NCI-H524 treated with DMSO at 0.1 percent for 48 hours (cell line): Measurements from ENCODE around the gene STAT5B.
"Not testable (repeated sequence)": the region's sequence is repeated elsewhere in the genome, so short reads cannot be mapped to it uniquely, and the experiment has no call there.

Source experiments
- DNase-seq: peaks from one replicate; lab custom pipeline; 2025; lab: John Stamatoyannopoulos, UW

STAT5B gene

DNA sequence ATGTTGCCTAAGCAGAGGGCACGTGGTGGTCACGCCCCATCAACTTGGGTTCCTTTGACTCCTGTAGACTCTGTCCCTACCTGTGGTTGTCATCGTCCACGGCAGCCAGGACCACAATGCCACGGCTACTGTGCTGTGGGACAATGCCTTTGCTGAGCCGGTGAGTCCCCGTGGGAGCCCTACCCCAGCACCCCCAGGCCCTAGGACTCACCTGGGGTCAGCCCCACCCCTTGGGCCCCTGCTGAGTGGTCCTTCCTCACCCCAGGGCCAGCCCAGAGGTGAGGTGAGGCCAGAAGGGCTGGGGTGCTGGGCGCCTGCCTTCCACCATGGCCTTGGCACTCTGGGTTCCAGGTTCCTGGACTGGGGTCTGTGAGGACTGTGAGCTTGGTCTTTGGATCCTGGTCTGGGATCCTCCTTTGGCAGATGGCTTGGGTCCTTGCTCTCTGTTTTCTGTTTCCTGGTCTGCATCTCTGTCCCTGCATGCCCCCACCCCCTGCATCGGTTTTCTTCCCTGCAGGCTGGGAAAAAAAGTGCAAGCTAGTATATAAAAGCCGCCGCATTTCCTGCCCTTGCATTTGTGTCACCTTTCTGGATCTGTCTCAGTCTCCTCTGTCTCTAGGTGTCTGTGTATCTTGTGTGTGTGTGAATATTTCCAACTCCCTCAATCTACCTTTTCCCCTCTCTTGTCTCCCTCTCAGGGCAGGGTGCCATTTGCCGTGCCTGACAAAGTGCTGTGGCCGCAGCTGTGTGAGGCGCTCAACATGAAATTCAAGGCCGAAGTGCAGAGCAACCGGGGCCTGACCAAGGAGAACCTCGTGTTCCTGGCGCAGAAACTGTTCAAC, 29.6 kb upstream of the STAT5B start:
- no peak for DNase-seq

DNA sequence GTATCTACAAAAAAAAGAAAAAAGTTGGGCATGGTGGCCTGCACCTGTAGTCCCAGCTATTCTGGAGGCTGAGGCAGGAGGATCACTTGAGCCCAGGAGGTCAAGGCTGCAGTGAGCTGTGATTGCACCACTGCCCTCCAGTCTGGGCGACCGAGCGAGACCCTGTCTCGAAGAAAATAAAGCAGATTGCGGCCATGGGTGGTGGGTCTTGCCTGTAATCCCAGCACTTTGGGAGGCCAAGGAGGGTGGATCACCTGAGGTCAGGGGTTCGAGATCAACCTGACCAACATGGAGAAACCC, 28.8 kb upstream of the STAT5B start:
- not testable (repeated sequence) for DNase-seq

DNA sequence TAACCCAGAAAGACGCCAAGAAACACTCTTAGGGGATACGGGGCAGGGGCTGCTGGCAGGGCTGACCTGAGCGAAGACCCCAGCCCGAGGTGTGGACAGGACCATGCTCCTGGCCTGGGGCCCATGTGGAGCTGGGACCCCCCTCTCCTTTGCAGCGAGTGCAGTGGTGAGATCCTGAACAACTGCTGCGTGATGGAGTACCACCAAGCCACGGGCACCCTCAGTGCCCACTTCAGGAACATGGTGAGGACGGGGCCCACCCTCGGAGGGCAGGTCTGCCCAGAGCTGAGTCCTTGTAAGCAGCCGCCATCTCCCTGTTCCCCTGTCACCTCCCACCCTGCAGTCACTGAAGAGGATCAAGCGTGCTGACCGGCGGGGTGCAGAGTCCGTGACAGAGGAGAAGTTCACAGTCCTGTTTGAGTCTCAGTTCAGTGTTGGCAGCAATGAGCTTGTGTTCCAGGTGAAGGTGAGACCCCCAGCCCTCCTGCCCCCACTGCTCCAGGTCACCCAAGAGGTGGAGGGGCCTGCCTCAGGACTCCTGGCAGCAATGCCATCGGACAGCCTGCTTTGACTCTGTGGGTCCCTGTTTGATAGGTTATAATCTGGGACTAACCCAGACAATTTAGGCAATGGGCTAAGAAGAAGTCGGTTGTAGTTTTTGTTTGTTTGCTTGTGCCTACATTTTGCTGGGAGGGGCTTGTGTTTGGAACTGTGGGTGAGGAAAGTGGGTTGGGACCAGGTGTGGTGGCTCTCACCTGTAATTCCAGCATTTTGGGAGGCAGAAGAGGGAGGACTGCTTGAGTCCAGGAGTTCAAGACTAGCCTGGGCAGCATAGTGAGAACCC, 28.2 kb upstream of the STAT5B start:
- DNase-seq = no peak

DNA sequence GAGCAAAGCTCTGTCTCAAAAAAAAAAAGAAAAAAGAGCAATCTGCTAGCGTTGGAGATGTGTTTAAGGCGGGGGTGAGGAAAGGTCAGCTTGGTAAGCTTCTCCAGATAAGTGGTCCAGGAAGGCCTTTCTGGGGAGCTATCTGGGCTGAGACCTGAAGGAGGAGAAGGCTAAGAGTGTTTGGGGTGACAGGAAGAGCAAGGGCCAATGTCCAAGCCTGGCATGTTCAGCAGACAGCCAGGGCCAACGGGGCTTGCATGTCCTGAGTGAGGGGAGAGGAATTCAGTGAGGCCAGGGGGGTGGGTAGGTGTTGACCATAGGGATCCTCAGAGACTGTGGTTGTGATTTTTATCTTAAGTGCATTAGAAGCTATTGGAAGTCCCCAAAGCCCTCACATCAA, 27.5 kb upstream of the STAT5B start:
- no peak for DNase-seq

DNA sequence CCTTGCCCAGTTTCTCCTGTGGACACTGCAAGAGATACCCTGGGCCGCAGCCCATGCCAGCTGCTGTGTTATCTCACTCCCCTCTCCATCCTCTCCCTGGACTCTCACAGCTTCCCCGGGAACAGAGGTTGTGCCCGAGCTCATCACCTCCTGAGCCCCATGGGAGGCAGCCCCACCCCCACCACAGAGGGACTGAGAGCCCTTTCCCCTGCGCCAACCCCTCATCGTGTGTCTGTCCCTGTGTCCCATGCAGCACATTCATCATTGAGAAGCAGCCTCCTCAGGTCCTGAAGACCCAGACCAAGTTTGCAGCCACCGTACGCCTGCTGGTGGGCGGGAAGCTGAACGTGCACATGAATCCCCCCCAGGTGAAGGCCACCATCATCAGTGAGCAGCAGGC, 24.8 kb upstream of the STAT5B start:
- no peak for DNase-seq

DNA sequence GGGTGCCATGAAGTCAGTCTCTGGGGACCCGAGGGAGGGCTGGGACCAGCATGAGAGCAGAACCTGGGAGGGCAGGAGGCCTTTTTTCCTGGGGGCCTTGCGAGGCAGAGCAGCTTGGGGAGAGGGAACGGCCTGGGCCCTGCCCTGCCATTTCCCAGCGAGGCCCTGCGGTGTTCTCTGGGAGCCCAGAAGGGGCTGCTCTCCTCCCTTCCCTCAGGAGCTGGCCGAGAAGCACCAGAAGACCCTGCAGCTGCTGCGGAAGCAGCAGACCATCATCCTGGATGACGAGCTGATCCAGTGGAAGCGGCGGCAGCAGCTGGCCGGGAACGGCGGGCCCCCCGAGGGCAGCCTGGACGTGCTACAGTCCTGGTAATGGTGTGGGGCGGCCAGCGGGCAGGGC, 23.7 kb upstream of the STAT5B start:
- not testable (repeated sequence) for DNase-seq

DNA sequence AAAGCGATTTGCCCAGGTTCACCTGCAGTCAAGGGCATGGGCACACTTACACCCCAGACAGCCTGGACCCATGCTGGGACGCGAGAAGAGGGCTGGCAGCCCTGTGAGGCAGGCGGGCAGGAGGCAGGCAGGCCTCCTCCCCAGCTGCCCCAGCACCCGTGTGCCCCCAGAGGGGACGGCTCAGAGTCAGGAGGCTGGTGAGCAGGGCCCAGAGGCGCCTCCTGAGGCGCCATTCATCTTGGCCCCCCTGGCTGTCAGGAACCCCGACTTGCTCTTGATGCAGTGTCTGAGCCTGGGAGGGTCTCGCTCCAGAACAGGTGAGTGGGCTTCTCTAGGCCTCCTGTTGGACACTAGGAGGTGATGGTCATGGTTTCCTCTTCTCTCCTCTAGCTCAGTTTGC, 23.2 kb upstream of the STAT5B start:
- not testable (repeated sequence) for DNase-seq

DNA sequence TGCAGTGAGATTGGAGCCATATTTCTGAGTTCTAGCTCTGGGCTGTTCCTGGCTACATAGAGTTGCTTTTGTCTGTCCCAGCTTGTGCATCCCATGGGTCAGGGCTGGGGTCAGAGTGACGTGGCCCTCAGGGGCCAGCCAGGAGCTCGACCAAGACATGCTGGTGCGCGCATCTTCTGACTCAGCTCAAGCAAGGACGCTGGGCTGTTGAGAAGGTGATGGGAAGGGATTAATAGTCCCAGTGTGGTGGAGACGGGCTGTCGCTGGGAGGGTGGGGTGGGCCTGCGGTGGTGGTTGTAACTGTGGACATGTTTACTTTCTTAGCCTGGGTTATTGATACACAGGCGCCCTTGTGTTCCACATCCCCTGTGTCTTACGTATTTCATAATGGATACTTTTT, 21.6 kb upstream of the STAT5B start:
- DNase-seq = not testable (repeated sequence)

DNA sequence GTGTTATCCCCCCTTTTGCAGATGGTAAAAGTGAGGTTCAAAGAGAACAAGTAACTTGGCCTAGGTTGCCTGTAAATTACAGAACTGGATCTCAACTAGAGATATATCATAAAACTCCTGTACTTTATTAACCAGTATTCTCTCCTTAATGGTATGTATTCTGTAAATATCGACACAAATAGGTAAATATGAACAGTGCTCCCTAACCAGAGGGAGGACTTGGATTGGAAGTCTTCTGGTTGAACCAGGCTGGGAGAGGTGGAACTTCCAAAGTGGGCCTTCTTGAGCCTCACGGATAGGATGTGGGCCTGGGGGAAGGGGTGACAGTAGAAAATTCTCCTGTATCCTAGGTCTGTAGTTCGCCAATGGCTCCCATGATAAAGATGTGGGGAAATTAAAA, 19.8 kb upstream of the STAT5B start:
- DNase-seq = no peak

DNA sequence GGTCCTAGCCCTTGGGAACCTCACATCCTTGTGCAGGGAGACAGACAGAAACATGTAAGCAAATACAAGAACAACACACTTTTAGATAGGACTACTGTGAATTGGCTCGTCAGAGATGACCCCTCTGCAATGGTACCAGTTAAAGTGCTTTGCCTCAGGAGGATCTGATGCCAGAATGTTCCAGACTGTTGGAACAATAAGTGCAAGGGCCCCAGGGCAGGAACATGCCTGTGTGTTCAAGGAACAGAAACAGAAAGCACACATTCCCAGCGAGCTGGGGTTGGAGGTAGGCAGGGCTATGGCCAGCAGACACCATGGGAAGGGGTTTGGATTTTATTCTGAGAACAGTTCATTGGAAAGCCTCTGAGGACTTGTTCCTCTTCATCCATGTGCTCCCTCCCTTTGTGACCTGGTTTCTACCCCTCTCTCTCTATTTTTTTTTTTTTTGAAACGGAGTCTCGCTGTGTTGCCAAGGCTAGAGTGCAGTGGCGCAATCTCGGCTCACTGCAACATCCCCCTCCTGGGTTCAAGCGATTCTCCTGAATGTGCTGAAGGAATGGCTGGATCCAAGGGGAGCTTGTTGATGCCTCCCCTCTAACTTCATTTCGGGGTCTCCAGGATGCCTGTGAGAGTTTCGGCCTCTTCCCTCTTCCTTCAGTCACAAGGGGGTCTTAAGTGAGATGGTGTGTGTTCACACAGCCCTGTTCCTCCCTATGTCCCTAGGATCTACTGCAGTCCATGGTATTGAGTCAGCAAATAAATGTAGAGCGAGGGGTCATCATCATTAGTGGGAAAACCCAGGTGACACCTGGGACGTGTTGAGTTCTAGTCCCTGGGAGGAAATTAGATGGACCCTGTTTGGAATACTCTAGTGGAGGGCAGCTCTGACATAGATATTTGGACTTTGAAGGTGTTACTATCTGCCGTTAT, 18.5 kb upstream of the STAT5B start:
- DNase-seq = no peak

DNA sequence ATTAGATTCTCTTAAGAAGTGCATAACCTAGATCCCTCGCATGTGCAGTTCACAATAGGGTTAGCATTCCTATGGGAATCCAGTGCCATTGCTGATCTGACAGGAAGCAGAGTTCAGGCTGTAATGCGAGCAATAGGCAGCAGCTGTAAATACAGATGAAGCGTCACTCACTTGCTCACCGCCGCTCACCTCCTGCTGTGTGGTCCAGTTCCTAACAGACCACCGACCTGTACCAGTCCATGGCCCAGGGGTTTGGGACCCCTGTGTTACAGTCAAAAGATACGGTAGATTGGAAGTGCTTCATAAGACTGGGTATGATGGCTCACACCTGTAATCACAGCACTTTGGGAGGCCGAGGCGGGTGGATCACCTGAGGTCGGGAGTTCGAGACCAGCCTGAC, 14.9 kb upstream of the STAT5B start:
- DNase-seq = no peak

DNA sequence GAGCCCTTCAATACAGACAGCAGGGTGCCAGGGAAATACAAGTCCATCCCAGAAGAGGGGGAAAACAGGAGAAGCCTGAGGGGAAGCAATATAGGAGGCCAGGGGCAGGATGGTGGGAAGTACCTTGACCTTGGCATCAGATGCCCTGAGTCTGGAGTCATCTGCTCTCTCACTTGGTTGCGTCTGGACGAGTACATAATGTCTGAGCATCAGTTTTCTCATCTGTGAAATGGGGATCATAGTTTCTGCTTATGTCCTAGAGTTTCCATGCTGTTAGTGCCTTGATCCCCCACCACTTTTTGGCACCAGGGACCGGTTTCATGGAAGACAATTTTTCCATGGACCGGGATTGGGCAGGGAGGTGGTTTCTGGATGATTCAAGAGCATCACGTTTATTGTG, 14.4 kb upstream of the STAT5B start:
- no peak for DNase-seq

DNA sequence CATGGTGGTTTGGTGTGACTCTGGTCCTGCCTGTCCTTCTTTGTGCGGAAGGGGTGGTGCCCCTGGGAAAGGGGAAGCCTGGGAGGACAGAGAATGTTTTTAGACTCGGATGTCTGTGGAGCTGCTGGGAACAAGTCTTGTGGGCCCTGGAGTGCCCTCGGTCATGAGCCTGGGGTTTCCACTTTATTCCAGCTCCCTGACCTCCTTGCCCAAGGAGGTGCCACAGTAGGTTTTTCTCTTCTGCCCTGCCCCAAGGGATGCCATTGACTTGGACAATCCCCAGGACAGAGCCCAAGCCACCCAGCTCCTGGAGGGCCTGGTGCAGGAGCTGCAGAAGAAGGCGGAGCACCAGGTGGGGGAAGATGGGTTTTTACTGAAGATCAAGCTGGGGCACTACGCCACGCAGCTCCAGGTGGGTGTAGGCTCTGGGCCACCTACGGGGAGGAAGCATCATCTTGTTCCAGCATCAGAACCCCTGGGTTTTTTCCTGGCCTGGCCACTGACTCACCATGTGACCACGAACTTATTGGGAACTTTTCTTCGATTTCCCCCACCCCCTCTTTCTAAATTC, 13.5 kb upstream of the STAT5B start:
- no peak for DNase-seq

DNA sequence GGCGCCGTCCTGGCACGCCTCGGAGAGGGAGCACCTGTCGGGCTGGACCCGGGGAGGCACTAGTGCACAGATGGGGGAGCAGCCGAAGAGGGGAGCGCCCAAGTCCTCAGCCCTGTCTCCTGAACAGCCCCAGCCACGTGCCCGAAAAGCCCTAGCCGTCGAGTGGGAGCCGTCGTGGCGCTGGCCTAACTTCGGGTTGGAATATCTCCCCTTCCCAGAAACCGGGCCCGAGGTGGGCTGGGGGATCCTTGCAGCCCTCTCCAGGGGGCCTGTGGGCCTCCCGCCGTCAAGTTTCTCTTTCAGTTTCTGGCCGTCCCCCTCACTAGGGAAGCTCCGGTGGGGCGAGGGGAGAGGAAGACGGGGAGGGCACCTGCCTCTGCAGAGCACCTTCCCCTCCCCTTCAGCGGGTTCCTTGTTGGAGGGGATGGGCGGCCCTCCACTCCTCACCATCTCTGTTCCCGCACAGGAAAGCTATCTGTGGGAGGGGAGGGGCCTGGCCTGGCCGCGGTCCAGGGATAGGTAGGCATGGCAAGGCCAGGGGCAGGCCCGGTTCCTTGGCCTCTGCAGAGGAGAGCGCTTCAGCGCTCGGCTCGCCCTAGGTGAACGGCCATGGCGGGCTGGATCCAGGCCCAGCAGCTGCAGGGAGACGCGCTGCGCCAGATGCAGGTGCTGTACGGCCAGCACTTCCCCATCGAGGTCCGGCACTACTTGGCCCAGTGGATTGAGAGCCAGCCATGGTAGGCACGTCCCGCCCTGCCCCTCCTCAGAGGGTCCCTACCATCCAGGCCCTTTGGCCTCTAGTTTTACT, 12.8 kb upstream of the STAT5B start:
- DNase-seq = no peak

DNA sequence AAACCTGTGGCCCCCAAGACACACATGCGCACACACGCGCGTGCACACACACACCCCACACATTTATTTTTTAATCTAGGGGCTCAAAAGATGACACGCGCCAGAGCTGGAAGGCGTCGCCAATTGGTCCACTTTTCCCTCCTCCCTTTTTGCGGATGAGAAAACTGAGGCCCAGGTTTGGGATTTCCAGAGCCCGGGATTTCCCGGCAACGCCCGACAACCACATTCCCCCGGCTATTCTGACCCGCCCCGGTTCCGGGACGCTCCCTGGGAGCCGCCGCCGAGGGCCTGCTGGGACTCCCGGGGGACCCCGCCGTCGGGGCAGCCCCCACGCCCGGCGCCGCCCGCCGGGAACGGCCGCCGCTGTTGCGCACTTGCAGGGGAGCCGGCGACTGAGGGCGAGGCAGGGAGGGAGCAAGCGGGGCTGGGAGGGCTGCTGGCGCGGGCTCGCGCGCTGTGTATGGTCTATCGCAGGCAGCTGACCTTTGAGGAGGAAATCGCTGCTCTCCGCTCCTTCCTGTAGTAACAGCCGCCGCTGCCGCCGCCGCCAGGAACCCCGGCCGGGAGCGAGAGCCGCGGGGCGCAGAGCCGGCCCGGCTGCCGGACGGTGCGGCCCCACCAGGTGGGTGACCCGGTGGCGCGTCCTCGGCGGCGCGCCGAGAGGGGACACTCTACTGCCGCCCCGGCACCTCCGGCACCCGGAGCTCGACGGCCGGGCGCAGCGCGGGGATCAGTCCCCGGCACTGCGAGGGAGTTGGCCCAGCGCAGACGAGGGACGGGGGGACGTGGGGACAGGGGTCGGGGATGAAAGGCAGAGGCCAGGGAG, 12.0 kb upstream of the STAT5B start, which contains the start of gene STAT5A:
TSS of gene STAT5A (plus strand) at position 522 of the 826 bp plus-strand sequence. CDS start 914 bp downstream, outside the sequence.
- no peak for DNase-seq

DNA sequence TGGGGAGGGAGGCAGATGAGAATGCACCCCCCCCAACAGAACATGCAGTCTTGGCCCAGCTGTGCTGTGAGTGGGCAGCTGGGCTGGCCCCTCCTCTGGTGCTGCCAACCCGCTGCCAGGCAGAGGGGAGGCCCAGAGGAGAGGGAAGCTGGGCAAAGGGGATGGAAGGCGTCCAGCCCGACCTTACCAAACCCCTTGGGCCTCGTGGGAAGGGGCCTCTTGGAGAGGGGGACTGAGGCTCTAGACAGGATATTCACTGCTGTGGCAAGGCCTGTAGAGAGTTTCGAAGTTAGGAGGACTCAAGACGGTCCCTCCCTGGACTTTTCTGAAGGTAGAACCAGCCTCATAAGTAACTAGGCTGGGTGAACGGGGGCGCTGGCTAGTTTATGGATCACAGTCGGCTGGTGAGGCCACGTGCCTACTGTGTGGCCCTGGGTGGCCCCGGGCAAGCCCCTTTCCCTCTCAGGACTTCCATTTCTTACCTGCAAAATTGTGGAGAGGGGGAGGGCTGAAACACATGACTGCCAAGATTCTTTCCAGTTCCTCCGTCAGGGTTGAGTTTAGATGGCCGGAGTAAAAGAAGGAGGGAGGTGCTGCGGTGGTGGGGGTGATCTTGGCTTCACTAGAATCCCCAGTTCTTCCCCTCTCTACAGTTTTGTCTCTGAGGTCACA, 11.2 kb upstream of the STAT5B start:
- no peak for DNase-seq

DNA sequence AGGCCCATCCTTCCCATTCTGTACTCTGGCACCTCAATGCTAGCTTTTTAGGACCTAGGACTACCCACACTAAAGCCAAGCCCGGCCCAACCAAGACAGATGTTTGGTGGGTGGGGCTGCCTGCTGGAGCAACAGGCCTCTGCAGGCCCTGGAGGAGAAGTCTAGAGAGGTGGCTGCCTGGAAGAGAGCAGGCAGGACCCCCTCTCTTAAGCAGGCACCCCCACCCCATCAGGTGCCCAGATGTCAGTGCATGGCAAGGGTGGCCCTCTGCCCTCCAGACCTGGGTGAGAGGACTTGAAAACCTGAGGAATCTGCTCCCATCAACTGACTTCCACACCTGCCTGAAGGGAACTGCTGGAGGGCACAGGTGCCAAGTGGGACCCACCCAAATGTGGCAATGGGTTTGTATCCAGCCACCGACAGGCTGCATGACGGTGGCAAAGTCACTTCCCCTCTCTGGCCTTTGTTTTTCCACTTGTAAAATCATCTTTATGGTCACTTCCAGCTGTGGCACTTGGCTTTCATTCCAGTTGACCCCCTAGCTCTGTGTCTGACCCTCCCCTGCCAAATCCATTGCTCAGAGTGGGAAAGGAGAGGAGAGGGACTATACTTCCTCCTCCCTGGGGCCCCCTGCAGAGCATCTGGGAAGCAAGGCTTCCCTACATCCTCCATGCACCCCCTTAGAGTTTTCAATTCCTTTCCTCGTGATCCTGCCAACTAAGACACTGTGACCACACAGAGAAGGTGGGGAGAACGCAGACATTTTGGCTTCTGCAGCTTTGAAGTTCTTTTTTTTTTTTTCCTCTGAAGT, 10.4 kb upstream of the STAT5B start:
- no peak for DNase-seq

DNA sequence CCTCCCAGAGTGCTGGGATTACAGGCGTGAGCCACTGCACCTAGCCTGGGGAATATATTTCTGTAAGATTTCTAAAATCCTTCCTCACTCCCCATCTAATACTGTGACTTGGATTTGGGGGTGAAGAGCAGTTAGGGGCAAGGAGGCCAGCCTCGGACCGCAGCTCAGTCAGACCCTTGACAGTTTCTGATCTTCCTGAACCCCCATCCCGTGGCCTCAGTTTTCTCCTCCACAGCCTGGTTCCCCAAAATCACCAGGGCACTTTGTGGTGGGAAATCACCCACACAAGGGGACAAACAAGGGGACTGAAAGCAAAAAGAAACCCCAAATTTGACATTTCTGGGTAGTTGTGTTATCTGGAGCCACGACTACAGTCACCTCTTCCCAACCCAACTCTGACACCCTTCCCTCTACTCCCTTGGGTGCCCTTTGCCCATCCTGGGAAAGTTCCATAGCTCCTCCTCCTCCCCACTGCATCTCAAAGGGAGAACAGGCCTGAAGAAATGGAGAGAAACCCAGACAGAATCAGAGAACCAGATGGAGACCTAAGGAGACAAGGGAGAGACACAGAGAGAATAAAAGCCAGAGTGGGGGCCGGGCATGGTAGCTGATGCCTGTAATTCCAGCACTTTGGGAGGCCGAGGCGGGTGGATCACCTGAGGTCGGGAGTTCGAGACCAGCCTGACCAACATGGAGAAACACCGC, 9.3 kb upstream of the STAT5B start:
- DNase-seq = no peak
